NCI-H748 treated with DMSO at 0.1 percent for 48 hours (cell line): ENCODE data around the gene CLDN10.

Experiments
- DNase-seq: peaks from one replicate; lab custom pipeline; 2025; lab: John Stamatoyannopoulos, UW

The CLDN10 gene

GRCh38 chr13:95601906-95602305 is 49.4 kb downstream of the CLDN10 start:
- no peak for DNase-seq

- DNase-seq: no peak
These were observed 51.5 kb downstream of the CLDN10 start for GRCh38 chr13:95603887-95604555.

- no peak for DNase-seq
These were observed 52.0 kb downstream of the CLDN10 start for GRCh38 chr13:95604556-95604915.

GRCh38 chr13:95605448-95606125 is 53.1 kb downstream of the CLDN10 start:
- no peak for DNase-seq

GRCh38 chr13:95607366-95607765 is 54.8 kb downstream of the CLDN10 start:
- DNase-seq: peak; percentile 4

- DNase-seq: no peak
These were observed 56.3 kb downstream of the CLDN10 start for GRCh38 chr13:95608640-95609323.

- no peak for DNase-seq
These were observed 62.2 kb downstream of the CLDN10 start for GRCh38 chr13:95614641-95615245.

- DNase-seq: no peak
These were observed 63.0 kb downstream of the CLDN10 start for GRCh38 chr13:95615539-95615938.

- DNase-seq: no peak
These were observed 67.7 kb downstream of the CLDN10 start for GRCh38 chr13:95620030-95620824.

- DNase-seq: no peak
These were observed 68.4 kb downstream of the CLDN10 start for GRCh38 chr13:95620825-95621498.

GRCh38 chr13:95623141-95623540 is 70.6 kb downstream of the CLDN10 start:
- DNase-seq: no peak

- DNase-seq: peak; percentile 40
These were observed 71.5 kb downstream of the CLDN10 start for GRCh38 chr13:95624020-95624419.

GRCh38 chr13:95626768-95627167 is 74.2 kb downstream of the CLDN10 start:
- no peak for DNase-seq

GRCh38 chr13:95627590-95627989 is 75.1 kb downstream of the CLDN10 start:
- no peak for DNase-seq

- DNase-seq: no peak
These were observed 76.0 kb downstream of the CLDN10 start for GRCh38 chr13:95628488-95628887.

GRCh38 chr13:95629071-95629470 is 76.6 kb downstream of the CLDN10 start:
- no peak for DNase-seq
